T follicular helper cell (primary cell): Measurements from ENCODE around the gene TMEM179.
"Not testable (repeated sequence)": the region's sequence is repeated elsewhere in the genome, so short reads cannot be mapped to it uniquely, and the experiment has no call there.

Experiments
- DNase-seq: peaks from one replicate; pipeline ENCODE4 v3.0.0-alpha.2; 2020; ENCODE audit warnings: low read depth

Gene TMEM179

DNA sequence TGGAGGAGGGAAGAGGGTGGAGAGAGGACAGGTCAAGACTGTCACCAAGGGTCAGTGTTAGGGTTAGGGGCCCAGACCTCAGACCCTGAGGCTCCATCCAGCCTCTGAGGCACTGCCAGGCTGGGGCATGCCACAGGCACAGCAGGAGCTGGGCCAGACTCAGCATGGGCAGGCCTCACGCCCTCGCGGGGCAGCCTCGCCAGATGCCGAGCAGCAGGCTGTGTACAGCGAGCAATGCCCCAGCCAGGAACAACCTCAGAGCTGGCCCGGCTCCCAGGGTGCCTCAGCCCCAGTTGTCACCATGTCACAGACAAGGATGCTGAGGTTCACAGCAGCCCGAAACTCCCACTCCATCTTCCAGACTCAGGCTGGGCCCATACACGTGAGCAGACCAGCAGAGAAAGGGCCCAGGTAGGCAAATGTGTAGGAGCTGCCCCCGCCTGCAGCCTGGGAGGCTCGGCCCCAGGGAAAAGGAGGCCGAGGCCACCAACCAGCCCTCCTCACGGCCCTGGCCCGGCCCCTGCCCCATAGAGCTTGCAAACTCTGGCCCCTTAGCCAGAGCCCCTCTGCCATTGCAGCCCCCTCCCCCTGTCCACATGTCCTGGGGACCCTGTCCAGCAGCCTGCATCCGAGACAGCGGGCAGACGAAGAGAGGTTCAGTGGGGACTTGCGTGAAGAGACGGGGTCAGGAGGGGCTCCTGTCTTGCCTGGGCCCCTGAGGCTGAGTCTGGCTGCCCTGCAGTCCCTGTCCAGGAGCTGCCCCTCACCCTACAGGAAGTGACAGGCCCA, 17.5 kb downstream of the TMEM179 start:
- DNase-seq, result no peak

DNA sequence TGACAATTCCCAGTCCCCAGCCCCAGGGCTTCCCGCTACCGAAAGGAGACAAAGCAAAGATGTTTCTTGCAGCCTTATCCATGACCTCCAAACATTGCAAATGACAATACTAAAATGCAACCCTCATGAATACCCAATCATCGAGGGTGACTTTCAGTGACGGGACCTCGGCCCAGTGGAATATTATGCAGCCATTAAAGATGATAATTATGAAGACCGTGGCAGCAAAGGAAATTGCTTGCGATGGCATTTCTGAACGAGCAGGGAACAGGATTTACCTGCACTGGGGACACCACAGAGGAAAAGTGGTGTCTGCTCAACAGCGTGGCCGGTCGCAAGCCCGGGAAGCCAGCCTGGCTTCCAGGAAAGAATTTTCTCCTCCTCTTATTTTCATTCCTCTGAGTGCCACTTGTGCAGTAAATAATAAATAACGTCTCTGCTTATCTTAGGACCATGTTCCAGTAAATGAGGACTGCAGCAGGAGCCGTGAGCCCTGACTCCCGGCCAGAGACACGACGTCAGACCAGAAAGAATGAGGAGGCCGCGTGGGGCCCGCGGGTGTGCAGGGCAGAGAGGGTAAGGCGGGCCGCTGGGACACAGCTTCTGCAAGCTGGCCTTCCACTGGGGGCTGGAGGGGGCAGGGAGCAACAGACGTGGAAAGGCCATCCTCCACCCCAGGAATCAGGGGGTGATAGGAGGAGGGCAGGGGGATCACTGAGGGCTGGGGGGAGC, 18.4 kb downstream of the TMEM179 start:
- no peak for DNase-seq

DNA sequence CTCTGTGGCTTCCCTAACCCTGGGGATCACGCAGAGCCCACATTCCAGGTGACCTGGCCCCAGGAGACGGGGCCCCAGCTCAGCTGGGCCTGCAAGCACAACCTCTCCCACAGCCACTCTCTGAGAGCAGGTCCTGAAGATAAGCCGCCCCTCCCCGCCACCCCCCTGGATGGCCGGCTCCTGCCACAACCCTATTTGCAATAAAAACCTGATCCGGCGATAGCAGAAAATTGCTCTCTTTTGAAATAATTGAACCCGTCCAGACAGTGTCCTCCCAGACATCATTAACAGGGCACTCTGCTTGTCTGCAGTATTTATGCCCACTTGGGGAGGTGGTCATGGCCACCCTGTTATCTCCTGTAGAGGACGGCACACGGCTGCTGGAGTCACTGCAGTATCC, 20.0 kb downstream of the TMEM179 start:
- DNase-seq, result no peak

DNA sequence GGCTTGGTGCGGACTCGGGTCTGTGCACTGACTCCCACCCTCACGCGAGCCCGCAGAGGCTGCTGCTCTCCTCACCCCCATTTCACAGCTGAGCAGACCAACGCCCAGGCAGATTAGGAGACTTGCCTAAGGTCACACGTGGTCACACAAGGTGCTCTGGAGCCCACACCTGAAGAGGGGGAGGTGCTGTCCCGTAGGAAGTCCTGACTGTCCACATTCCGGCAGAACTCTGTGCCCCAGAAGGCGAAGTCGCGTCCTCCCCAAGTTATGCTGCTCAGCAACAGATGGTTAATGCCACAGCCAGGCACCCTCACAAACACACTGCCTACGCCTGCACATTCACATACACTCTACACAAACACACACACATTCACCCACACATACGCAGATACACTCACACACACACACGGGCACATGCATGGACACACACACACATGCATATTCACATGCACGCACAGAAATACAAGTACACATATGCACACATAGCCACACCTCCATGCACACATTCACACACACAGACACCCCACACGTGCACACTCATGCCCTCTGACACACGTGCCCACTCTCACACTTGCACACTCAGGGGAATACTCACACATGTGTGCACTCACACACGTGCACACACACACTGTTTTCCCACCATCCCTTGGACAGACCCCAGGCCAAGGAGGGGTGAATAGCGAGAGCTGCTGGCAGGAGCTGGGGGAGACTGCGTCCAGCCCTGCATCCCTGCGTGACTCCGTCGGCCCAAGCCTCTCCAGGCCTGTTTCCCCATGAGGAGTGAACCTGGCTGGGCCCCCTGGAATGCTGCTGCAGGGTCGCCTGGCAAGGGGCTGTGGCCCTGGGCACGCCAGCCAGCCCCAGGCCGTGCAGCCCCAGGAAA, 20.9 kb downstream of the TMEM179 start:
- no peak for DNase-seq

DNA sequence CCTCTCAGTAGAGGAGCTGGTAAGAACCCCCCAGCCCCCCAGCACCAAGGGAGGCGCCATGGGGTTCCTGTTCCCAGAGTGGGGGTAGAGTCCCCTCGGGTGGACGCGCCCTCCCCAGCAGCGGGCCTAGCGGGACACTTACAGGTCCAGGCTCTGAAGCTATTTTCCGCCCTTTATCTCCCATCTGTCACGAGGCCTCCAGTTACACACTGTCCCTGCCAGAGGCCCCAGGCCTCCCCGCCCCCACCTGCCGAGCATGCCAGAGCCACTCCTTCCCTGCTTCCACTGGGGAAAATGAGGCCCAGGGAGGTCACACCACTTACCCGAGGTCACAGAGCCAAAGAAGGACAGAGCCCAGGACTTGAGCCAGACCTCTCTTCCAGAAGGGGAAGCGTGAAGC, 21.9 kb downstream of the TMEM179 start:
- DNase-seq, result no peak

DNA sequence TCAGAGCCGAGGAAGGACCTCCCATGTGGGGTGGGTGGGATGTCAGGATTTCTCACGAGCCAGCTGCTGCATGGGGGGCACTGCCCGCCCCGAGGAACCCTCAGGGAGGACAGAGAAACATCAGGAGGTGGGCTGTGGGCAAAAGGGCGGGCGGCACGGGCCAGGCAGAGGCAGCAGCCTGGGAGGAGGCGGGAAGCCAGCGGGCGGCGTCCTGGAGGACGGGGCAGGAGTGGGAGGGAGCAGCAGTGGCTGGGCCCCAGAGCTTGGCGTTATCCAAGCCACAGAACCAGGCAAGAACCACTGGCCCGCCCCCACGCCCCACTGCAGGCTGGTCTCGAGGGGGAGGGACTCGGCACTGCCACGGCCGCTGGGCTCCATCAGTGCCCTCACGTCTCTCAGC, 22.6 kb downstream of the TMEM179 start:
- DNase-seq, result no peak

DNA sequence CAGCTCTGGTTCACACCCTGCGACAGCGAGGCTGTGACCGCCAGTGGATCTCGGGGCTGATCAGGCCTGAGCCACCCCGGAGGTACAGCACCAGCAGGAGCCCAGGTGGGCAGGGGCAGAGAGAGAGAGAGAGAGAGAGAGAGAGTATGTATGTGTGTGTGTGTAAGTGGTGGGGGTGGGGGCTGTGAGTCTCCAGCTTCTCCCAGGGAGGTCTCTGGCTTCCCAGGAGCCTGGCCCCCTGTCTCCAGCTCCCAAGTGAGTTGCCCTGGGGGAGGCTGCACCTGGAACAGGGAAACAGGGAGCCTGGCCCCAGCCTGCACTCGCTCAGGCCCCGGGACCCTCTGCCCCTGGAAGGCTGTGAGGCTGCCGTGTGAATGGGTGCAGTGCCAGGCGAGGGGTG, 23.1 kb downstream of the TMEM179 start:
- no peak for DNase-seq

DNA sequence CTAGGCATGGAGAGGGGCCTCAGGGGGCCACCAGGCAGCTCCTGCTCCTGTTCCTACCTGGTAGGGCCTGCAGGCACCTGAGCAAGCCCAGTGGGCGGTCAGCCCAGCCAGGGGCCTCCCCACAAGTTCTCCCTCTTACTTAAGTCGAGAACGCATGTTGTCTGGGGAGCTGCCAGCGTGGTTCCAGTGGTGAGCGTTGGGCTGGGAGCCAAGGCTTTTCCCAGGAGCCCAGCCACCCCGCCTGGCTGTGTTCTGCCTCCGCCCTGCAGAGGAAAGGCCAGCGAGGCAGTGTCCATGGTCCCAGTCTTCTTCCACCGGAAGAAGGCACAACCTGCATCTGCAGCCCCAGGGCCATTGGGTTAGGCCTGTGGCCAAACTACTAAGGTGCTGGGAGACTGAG, 23.6 kb downstream of the TMEM179 start:
- no peak for DNase-seq

DNA sequence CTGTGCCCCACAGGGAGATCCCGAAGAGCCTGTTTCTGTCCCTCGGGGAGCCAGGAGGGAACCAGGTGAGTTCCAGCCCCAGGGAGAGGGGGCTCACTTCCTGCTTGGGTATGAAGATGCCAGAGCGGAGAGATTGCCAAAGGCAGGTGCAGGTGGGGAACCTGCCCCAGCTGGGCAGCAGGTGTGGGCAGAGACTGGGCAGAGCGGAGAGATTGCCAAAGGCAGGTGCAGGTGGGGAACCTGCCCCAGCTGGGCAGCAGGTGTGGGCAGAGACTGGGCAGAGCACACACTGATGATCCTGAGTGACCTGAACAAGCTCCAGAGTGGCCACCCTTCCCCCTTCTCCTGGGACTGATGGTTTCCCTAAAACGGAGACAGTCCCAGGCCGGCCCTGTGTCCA, 24.6 kb downstream of the TMEM179 start:
- not testable (repeated sequence) for DNase-seq

DNA sequence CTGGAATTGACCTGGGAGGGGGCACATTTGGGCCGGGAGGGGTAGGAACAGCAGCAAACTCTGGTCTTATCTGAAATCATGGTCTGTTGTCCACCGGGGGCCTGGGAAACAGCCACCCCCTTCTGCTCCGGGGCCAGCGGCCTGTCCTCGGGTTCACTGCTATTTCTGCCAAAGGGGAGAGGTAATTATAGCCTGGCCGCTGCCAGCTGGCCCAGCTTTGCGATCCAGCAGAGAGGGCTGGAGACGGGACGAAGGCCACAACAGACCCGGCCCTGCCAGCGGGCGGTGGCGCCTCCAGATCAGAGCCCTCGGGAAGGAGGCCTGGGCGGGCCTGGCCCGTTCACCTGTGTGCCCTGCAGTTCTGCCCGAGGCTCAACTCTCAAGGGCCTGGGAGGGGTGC, 25.1 kb downstream of the TMEM179 start, which contains the start of gene C14orf180:
TSS of gene C14orf180 (plus strand) at position 258 of the 400 bp plus-strand sequence. CDS start 6,667 bp downstream, outside the sequence.
- DNase-seq, result no peak

DNA sequence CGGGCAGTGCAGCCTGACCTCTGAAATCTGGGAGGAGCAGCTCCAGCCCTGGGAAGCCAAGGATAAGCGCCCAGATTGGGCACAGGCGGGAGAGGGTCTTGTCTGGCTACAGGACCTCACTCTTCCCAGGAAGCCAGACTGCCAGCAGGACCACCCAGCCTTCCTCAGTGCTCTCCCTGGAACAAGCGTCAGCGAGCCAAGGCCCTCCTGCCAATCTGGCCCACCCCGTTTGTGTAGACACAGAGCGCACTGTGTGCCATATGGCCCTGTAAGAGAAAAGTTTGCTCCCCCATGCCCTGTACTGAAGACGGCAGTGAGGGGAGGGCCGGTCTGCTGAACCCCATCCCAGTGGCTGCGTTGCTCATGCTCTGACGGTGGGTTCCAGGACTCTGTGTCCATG, 26.3 kb downstream of the TMEM179 start:
- no peak for DNase-seq

DNA sequence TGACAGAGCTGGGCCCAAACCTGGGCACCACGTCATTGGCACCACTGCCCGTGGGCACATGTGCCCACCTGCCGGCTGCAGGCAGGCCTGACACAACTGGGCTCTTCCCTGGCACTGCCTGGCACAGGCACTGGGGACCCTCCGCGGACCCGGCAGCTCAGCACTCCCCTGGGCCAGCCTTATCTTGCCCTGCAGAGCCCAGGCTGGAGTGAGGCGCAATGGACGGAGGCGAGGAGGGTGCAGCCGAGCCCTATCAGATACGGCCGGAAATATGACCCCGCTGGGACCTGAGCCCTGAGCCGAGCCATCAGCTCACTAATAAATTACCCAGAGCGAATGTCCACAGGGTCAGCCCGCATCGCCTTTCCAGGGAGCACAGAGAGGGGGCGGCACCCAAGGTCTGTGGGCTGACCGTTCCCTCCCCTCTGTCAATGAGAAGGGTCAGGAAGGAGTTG, 26.7 kb downstream of the TMEM179 start:
- no peak for DNase-seq

DNA sequence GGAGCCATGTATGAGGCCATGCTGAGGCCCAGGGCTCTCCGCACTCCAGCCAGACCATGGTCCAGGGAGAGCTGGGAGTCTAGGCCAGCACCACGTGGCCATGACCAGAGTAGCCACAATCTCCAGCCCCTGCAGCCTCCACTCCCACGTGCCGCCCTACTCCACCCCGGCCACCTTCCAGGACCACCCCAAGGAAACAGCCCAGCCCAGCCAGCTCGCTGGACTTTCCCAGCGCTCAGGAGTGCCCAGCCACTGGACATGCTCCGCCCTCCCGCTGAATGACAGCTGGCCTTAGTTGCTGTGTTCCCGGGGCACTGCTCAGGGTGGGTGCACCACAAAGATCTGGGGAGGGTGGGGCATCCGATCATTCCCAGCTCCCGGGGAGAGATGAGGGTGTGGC, 27.1 kb downstream of the TMEM179 start:
- DNase-seq, result no peak

DNA sequence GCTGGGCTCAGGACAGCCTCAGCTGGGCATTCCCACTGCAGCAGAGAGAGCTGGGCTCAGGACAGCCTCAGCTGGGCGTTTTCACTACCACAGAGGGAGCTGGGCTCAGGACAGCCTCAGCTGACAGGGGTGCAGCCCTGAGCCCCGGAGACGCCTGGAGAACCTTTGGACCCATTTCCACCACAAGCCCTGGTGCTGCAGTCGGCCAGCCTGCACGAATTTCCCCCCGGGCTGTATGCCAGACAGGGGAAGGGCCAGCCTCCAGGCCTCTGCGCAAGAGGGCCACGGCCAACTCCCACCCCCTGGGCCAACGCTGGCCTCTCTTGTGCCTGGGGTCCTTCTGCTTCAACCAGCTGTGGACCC, 27.6 kb downstream of the TMEM179 start:
- no peak for DNase-seq

DNA sequence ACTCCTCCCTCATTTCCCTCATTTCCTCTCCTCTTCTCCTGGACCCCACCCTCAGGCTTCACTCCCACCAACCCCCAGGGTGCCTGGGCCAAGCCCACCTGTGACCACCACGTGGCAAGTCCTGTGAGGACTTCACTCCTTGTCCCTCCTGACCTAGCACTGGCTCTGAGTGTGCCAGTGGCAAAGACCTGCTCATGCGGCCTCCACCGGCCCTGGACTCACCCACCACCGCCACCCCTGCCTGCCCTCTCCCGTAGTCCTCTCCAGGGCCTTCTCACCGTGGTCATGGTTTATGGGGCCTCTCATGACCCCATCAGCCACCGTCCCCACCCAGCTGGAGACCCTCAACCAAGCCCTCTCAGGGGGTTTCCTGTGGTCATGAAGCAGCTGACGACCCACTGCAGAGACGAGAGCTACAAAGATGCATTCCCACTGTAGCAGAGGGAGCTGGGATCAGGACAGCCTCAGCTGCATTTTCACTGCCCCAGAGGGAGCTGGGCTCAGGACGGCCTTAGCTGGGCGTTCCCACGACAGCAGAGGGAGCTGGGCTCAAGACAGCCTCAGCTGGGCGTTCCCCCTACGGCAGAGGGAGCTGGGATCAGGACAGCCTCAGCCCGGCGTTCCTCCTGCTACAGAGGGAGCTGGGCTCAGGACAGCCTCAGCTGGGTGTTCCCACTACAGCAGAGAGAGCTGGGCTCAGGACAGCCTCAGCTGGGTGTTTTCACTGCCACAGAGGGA, 28.2 kb downstream of the TMEM179 start:
- DNase-seq, result no peak

DNA sequence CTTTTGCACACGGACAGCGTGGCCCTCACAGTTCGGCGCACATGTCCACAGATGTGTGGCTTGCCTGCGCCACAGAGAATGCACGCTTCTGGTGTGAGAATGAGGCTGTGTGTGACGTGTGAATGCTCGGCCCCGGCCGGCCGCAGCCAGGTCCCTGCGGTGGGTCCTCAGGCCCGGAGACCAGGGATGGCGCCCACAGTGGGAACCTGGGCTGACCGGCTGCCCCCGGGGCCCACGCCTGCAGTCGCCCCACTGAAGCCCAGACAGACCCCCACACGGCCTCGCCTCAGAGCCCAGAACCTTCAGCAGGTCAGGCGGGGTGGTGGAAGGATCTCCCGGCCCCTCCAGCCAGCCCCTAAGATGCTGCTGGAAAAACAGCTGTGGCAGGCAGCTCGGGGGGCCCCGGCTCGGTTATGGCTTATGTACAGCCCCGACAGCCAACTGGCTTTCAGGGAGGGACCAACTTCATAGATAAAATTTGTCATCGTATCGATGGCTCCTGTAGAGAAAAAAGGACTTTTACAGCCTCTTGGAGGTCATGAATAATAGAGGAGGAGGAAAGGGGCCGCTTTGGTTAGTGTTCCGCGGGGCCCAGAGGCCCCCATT, 29.5 kb downstream of the TMEM179 start:
- no peak for DNase-seq

DNA sequence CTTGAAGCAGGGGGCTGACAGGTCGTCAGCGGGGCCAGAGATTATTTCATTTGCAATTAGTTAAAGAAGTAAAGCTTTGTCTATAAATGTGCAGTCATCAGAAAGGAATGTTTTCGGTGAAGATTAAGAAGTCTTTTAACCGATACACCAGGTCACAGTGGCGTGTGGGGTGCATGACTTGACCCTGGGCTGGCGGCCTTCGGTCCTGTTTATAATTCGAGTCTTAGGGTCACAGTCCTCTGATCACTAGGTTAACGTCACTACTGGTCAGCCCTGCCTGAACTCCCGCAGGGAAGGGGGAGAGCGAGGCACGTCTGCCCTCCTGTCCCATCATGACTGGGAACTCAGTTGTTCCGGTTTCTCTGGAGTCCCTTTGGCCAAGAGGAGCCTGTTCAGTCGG, 30.0 kb downstream of the TMEM179 start:
- no peak for DNase-seq

DNA sequence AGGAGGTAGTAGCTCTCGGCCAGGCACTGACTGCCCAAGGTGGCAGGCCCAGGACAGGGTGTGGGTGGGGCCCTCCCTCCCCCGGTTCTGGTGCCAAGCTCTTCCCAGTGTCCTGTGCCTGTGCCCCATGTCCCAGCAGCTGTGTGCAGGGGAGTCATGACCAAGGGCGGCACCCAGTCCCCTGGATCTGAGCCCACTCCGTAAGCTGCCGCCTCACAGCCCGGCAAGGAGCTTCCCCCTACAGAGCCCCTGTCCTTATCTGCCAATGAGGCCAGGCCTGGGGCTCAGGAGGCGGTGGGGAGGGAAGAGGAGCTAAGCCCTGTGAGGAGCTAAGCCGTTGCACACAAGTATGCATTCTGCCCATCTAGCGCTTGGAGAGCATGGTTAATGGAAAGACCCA, 30.6 kb downstream of the TMEM179 start:
- no peak for DNase-seq

DNA sequence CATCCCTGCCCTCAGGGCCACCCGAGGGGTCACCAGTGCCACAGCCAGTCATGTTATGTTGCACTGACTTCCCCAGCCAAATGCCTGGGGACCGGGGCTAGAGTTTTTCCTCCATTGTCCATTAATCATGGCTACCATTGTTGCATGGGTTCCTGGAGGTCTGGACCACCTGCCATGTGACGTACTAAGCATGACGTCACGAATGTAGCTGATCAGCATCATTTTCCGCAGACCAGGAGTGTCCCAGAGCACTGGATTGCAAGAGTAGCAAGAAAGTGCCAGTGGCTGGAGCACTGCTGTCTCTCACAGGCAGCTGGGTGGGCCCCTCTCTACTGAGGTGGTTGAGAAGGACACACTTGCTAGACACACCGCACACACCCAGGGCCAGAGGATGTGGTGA, 31.9 kb downstream of the TMEM179 start:
- no peak for DNase-seq

DNA sequence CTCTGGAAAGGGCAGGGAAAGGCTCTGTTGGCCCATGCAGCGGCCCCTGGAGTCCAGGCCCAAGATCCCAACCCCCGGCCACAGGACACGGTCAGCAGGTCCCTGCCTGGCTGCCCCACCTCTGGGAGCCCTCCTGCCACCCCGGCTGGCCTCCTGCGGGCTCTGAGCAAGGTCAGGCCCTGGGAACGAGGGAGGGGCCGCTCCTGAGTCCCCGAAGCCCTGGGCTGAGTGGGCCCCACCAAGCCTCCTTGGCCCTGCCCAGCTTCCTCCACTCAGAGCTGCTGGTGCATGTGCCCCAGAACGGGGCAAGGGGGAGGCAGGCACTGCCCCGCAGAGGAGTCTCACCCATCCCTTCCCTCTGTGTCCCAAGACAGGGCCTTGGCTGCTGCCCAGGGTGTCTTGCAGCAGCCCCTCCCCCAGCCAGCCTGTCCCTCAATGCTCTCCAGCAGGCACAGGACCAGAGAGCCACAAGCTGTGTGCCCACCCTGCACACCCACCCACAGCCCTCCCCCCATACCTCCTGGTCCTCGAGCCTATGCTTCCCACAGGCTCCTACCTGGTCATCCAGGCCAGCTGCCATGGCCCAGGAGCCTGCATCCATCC, 32.4 kb downstream of the TMEM179 start:
- no peak for DNase-seq

DNA sequence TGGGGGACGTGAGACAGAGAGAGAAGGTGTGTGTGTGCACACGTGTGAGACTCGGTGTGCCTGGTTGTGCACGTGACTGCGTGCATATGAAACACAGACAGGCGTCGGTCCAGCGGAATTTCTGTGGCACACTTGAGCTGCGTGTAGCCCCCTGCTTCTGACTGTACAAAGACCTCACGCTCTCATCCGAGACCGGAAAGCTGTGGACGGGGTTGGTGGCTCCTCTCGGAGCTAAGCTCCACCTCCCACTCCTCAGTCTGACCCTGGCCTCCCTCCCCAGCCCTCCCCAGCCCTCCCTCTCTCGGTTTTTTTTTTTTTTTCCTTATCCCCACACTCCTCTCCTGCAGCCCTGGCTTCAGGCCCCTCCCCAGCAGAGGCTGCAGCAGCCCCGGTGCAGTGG, 33.3 kb downstream of the TMEM179 start:
- no peak for DNase-seq
